BLaER1 treated with 17β-estradiol and CSF1 and Interleukin-3, amounts not matched to agents 10 nM and 100 nM (cell line): Measurements from ENCODE around the gene ZIK1.
A peak's percentile ranks its signal among the peaks of the same experiment; 100 is the strongest.

Source experiments
- H3K27ac ChIP-seq, 11 experiments: shearing (Covaris generic); formaldehyde crosslinking; 2 replicates each; pipeline ENCODE4 v1.8.1; 2022
- H3K27me3 ChIP-seq, 11 experiments: shearing (Covaris generic); formaldehyde crosslinking; 2 replicates each; pipeline ENCODE4 v1.8.1; 2022
- H3K36me3 ChIP-seq, 11 experiments: shearing (Covaris generic); formaldehyde crosslinking; 2 replicates each; pipeline ENCODE4 v1.8.1; 2022
- H3K4me1 ChIP-seq, 10 experiments: shearing (Covaris generic); formaldehyde crosslinking; 2 replicates each; pipeline ENCODE4 v1.8.1; 2022
- H3K4me2 ChIP-seq, 11 experiments: shearing (Covaris generic); formaldehyde crosslinking; 2 replicates each; pipeline ENCODE4 v1.8.1; 2022
- H3K4me3 ChIP-seq, 10 experiments: shearing (Covaris generic); formaldehyde crosslinking; 2 replicates each; pipeline ENCODE4 v1.8.1; 2022
- H3K9ac ChIP-seq, 11 experiments: shearing (Covaris generic); formaldehyde crosslinking; 2 replicates each; pipeline ENCODE4 v1.8.1; 2022
- H3K9me3 ChIP-seq, 11 experiments: shearing (Covaris generic); formaldehyde crosslinking; replicated peaks in 1 of 11; 2 replicates each; pipeline ENCODE4 v1.8.1; 2022
- H4K20me1 ChIP-seq, 11 experiments: shearing (Covaris generic); formaldehyde crosslinking; 2 replicates each; pipeline ENCODE4 v1.8.1; 2022
- Cebpa-rat ChIP-seq, 11 experiments: shearing (Covaris generic); IDR thresholded peaks; 2 replicates each; pipeline ENCODE4 v1.8.1; 2022

ZIK1 gene

GRCh38 chr19:57587529-57587928 lies 3.6 kb downstream of the ZIK1 start:
- H4K20me1 ChIP-seq, result no peaks in the 10 kb centered on the region
- H3K9me3 ChIP-seq, result peaks cover 87 to 94% (median 90%) of the 10 kb centered on the region in 11 experiments
- H3K9ac ChIP-seq, result no peak overlapping the region
- H3K36me3 ChIP-seq, result peaks cover 74 to 83% (median 77%) of the 10 kb centered on the region in 11 experiments
- H3K27me3 ChIP-seq, result no peaks in the 10 kb centered on the region; a peak in 2 of 22 replicates
- H3K4me1 ChIP-seq, result peaks cover 16 to 22% (median 17%) of the 10 kb centered on the region in 10 experiments
- no peak for TF ChIP-seq Cebpa-rat (IDR thresholded peaks at IDR 0.05)
- H3K27ac ChIP-seq, result no peak overlapping the region
- H3K4me2 ChIP-seq, result no peak overlapping the region
- H3K4me3 ChIP-seq, result peak overlapping the region in 6 of 10 experiments; percentile 5 to 54 (median 20); a peak in 4 of 20 replicates

- H3K9ac ChIP-seq, result peak overlapping the region in 10 of 11 experiments; percentile 74 to 88 (median 83); a peak in 18 of 22 replicates
- no peaks in the 10 kb centered on the region for H4K20me1 ChIP-seq
- H3K9me3 ChIP-seq, result peaks cover 8 to 30% (median 21%) of the 10 kb centered on the region in 11 experiments; a peak in 21 of 22 replicates
- peak overlapping the region; percentile 46 to 100 (median 97); a peak in 21 of 22 replicates for H3K4me2 ChIP-seq
- peaks cover 13 to 34% (median 30%) of the 10 kb centered on the region in 11 experiments for H3K36me3 ChIP-seq
- H3K4me3 ChIP-seq, result peak overlapping the region; percentile 74 to 95 (median 88)
- H3K4me1 ChIP-seq, result peaks cover 9 to 19% (median 12%) of the 10 kb centered on the region in 10 experiments
- H3K27me3 ChIP-seq, result no peaks in the 10 kb centered on the region
- no peak for TF ChIP-seq Cebpa-rat (IDR thresholded peaks at IDR 0.05)
- peak overlapping the region in 8 of 11 experiments; percentile 32 to 76 (median 70); a peak in 9 of 22 replicates for H3K27ac ChIP-seq
These were observed 15.4 kb downstream of the ZIK1 start for GRCh38 chr19:57599377-57599760.

- TF ChIP-seq Cebpa-rat (IDR thresholded peaks at IDR 0.05), result no peak
- peaks cover 18 to 39% (median 35%) of the 10 kb centered on the region in 11 experiments for H3K36me3 ChIP-seq
- H3K4me2 ChIP-seq, result peak within 1 kb of the TSS; percentile 94 to 100 (median 97)
- H4K20me1 ChIP-seq, result no peaks in the 10 kb centered on the region
- H3K27me3 ChIP-seq, result no peaks in the 10 kb centered on the region
- H3K4me3 ChIP-seq, result peak within 1 kb of the TSS; percentile 74 to 95 (median 88)
- peaks cover 9 to 19% (median 12%) of the 10 kb centered on the region in 10 experiments for H3K4me1 ChIP-seq
- H3K27ac ChIP-seq, result peak within 1 kb of the TSS; percentile 13 to 76 (median 70); a peak in 21 of 22 replicates
- H3K9me3 ChIP-seq, result peaks cover 8 to 35% (median 20%) of the 10 kb centered on the region in 11 experiments; a peak in 21 of 22 replicates
- peak within 1 kb of the TSS; percentile 74 to 88 (median 83) for H3K9ac ChIP-seq
These were observed 15.9 kb downstream of the ZIK1 start, which contains the start of gene ZNF530 for GRCh38 chr19:57599761-57600383. ZNF530 (plus strand) TSS chr19:57599885; CDS start chr19:57604346, 4,461 bp downstream.

DNA sequence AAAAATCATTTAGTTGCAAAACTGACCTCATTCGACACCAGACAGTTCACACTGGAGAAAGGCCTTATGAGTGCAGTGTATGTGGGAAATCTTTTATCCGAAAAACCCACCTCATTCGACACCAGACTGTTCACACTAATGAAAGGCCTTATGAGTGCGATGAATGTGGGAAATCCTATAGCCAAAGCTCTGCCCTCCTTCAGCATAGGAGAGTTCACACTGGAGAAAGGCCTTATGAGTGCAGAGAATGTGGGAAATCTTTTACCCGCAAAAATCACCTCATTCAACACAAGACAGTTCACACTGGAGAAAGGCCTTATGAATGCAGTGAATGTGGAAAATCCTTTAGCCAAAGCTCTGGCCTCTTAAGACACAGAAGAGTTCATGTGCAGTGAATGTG lies 23.0 kb downstream of the ZIK1 start:
- H3K9me3 ChIP-seq, result peaks cover 56 to 99% (median 77%) of the 10 kb centered on the region in 11 experiments
- no peak overlapping the region for H3K4me2 ChIP-seq
- peaks cover 0 to 21% (median 14%) of the 10 kb centered on the region in 10 experiments; a peak in 14 of 20 replicates for H3K4me1 ChIP-seq
- no peak overlapping the region for H3K27ac ChIP-seq
- H4K20me1 ChIP-seq, result no peaks in the 10 kb centered on the region
- no peak overlapping the region for H3K9ac ChIP-seq
- H3K4me3 ChIP-seq, result no peak overlapping the region
- no peak for TF ChIP-seq Cebpa-rat (IDR thresholded peaks at IDR 0.05)
- H3K36me3 ChIP-seq, result peaks cover 52 to 92% (median 73%) of the 10 kb centered on the region in 11 experiments
- no peaks in the 10 kb centered on the region for H3K27me3 ChIP-seq

- TF ChIP-seq Cebpa-rat (IDR thresholded peaks at IDR 0.05), result no peak
- H3K27ac ChIP-seq, result no peak overlapping the region
- peaks cover 0 to 27% (median 18%) of the 10 kb centered on the region in 10 experiments; a peak in 16 of 20 replicates for H3K4me1 ChIP-seq
- peaks cover 57 to 79% (median 68%) of the 10 kb centered on the region in 11 experiments for H3K9me3 ChIP-seq
- H3K36me3 ChIP-seq, result peaks cover 37 to 65% (median 46%) of the 10 kb centered on the region in 11 experiments
- no peak overlapping the region for H3K4me2 ChIP-seq
- no peak overlapping the region for H3K9ac ChIP-seq
- H4K20me1 ChIP-seq, result no peaks in the 10 kb centered on the region
- no peak overlapping the region for H3K4me3 ChIP-seq
- no peaks in the 10 kb centered on the region for H3K27me3 ChIP-seq
These were observed 27.2 kb downstream of the ZIK1 start for GRCh38 chr19:57611113-57611512.

GRCh38 chr19:57613941-57614743 lies 30.2 kb downstream of the ZIK1 start, which contains the start of gene ZNF134:
ZNF134 (plus strand) TSS chr19:57614242; CDS start chr19:57619469, 5,227 bp downstream.
- H3K9me3 ChIP-seq, result peaks cover 68 to 79% (median 74%) of the 10 kb centered on the region in 11 experiments
- peaks cover 0 to 12% (median 9%) of the 10 kb centered on the region in 10 experiments; a peak in 16 of 20 replicates for H3K4me1 ChIP-seq
- H4K20me1 ChIP-seq, result peaks cover 0 to 14% (median 0%) of the 10 kb centered on the region in 11 experiments; a peak in 2 of 22 replicates
- H3K27me3 ChIP-seq, result no peaks in the 10 kb centered on the region
- peak within 1 kb of the TSS; percentile 79 to 99 (median 98) for H3K4me3 ChIP-seq
- TF ChIP-seq Cebpa-rat (IDR thresholded peaks at IDR 0.05), result no peak
- H3K4me2 ChIP-seq, result peak within 1 kb of the TSS; percentile 41 to 80 (median 68)
- H3K27ac ChIP-seq, result peak within 1 kb of the TSS; percentile 86 to 96 (median 94)
- H3K9ac ChIP-seq, result peak within 1 kb of the TSS; percentile 87 to 97 (median 94)
- H3K36me3 ChIP-seq, result peaks cover 44 to 66% (median 53%) of the 10 kb centered on the region in 11 experiments

DNA sequence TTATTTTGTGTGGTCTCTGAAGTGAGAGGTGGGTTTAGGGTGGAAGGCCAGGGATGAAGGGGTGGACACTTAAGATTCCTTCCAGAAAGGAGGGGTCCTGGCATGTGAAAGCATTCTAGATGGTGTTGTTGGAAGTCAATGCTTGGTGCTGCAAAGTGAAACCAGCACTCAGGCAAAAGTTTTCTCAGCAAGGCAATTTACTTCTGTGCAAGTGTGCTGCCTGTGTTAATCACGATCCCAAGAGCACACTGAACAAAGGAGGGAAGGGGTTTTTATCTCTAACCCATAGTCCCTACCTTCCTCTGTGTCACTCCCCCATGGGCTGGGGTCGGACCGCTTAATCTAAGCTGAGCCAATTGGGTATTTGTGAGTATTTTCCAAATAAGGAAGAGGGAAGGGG lies 31.4 kb downstream of the ZIK1 start:
- Histone ChIP-seq H3K27me3 (0 out of 22 replicates have a peak, but pooled peaks cover 0 to under 1% (median 0%) of the 10 kb centered on the region in 11 experiments), H3K9ac (no peak overlapping the region; a peak in 1 of 22 replicates), H3K9me3 (peaks cover 73 to 82% (median 76%) of the 10 kb centered on the region in 11 experiments), H3K4me2 (peak overlapping the region; percentile 41 to 80 (median 68)), H3K4me1 (peaks cover 0 to 6% (median 5%) of the 10 kb centered on the region in 10 experiments; a peak in 9 of 20 replicates), H3K27ac (no peak overlapping the region), H3K4me3 (peak overlapping the region; percentile 79 to 99 (median 98)), H3K36me3 (peaks cover 56 to 72% (median 60%) of the 10 kb centered on the region in 11 experiments), H4K20me1 (peaks cover 0 to 17% (median 0%) of the 10 kb centered on the region in 11 experiments; a peak in 2 of 22 replicates)
- TF ChIP-seq Cebpa-rat (IDR thresholded peaks at IDR 0.05), result no peak

DNA sequence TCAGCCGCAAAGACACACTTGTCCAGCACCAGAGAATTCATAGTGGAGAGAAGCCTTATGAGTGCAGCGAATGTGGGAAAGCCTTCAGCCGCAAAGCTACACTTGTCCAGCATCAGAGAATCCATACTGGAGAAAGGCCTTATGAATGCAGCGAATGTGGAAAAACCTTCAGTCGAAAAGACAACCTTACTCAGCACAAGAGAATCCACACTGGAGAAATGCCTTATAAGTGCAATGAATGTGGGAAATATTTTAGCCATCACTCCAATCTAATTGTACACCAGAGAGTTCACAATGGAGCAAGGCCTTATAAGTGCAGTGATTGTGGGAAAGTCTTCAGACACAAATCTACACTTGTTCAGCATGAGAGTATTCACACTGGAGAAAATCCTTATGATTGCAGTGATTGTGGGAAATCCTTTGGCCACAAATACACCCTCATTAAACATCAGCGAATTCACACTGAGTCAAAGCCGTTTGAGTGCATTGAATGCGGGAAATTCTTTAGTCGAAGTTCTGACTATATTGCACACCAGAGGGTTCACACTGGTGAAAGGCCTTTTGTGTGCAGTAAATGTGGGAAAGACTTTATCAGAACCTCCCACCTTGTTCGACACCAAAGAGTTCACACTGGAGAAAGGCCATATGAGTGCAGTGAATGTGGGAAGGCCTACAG lies 36.9 kb downstream of the ZIK1 start:
- Histone ChIP-seq H3K4me3 (peak overlapping the region; percentile 25 to 99 (median 94); a peak in 19 of 20 replicates), H3K27me3 (peaks cover 0 to 7% (median 0%) of the 10 kb centered on the region in 11 experiments; a peak in 1 of 22 replicates), H3K9me3 (peaks cover 100% of the 10 kb centered on the region in 11 experiments), H3K27ac (no peak overlapping the region), H4K20me1 (peaks cover 0 to 24% (median 0%) of the 10 kb centered on the region in 11 experiments; a peak in 2 of 22 replicates), H3K4me2 (no peak overlapping the region), H3K9ac (no peak overlapping the region), H3K4me1 (no peaks in the 10 kb centered on the region), H3K36me3 (peaks cover 93 to 100% (median 100%) of the 10 kb centered on the region in 11 experiments)
- no peak for TF ChIP-seq Cebpa-rat (IDR thresholded peaks at IDR 0.05)
